B cell (primary cell): Measurements from ENCODE around the gene MICU1. TPM values are rescaled to one million over a fixed set of nuclear protein-coding genes. Genes with fewer than 3 reads are reported as not detected.

Experiments
- ATAC-seq: fragments of 200-7000 bp; cut with Tn5 transposase; one replicate; pipeline ENCODE4 v1.10.0; 2021; ENCODE audit warnings: low read depth, mild to moderate bottlenecking, moderate number of reproducible peaks, moderate library complexity
- CTCF ChIA-PET: fragments of 350-600 bp; sonication (Branson Sonifier 250); formaldehyde crosslinking; loops from one replicate; lab custom pipeline; 2021; ENCODE audit warnings: antibody characterized with exemption, inconsistent platforms; lab: Charles Lee
- POLR2A ChIA-PET: fragments of 350-600 bp; sonication (Branson Sonifier 250); formaldehyde crosslinking; loops from one replicate; lab custom pipeline; 2021; ENCODE audit warnings: antibody characterized with exemption; lab: Charles Lee
- DNase-seq: peaks from one replicate; pipeline ENCODE4 v3.0.0; 2013
- H2AFZ ChIP-seq: 2 replicates; pipeline ENCODE4 v1.6.1; 2012; ENCODE audit warnings: mild to moderate bottlenecking, low read depth, low read length; ENCODE audit not compliant: insufficient read depth, poor library complexity, severe bottlenecking
- H3K27ac ChIP-seq, 2 donors: 1 replicate in 1 of 2; 2 replicates in 1 of 2; pipeline ENCODE4 v1.5.1; 2012 to 2013; ENCODE audit warnings: low read length in 2 of 2, mild to moderate bottlenecking in 2 of 2, moderate library complexity in 1 of 2
- H3K27me3 ChIP-seq, 4 experiments: fragments of 200-600 bp in 1 of 4; sonication (generic) in 1 of 4; replicated peaks in 1 of 4; 1 replicate in 2 of 4; 2 replicates in 2 of 4; pipeline versions ENCODE4 v1.6.1 to v1.7.0; 2013 to 2016; ENCODE audit warnings: low read length in 3 of 4, mild to moderate bottlenecking in 2 of 4, mixed read lengths in 1 of 4, moderate library complexity in 1 of 4; ENCODE audit not compliant: insufficient read depth in 4 of 4, control insufficient read depth in 3 of 4; ENCODE audit errors: control extremely low read depth in 1 of 4
- H3K36me3 ChIP-seq, 2 experiments: replicated peaks in 1 of 2; 1 replicate in 1 of 2; 2 replicates in 1 of 2; pipeline versions ENCODE4 v1.6.1 to v1.7.1; 2013; ENCODE audit warnings: low read length in 1 of 2; ENCODE audit not compliant: insufficient read depth in 2 of 2, control insufficient read depth in 1 of 2; ENCODE audit errors: control extremely low read depth in 1 of 2, extremely low read depth in 1 of 2
- H3K4me1 ChIP-seq, 2 donors: fragments of 200-600 bp in 1 of 2; sonication (generic) in 1 of 2; 1 replicate in 1 of 2; 2 replicates in 1 of 2; pipeline versions ENCODE4 v1.5.1 to v1.6.1; 2013 to 2017; ENCODE audit warnings: low read length in 2 of 2; ENCODE audit not compliant: control insufficient read depth in 2 of 2, insufficient read depth in 2 of 2
- H3K4me2 ChIP-seq: replicated peaks from 2 replicates; pipeline ENCODE3; 2012; ENCODE audit warnings: mild to moderate bottlenecking, low read depth, low read length; ENCODE audit not compliant: poor library complexity, severe bottlenecking
- H3K4me3 ChIP-seq, 5 experiments: fragments of 200-600 bp in 1 of 5; sonication (generic) in 1 of 5; 1 replicate in 3 of 5; 2 replicates in 2 of 5; pipeline versions ENCODE4 v1.5.1 to v1.7.0; 2011 to 2016; ENCODE audit warnings: low read length in 4 of 5, mild to moderate bottlenecking in 4 of 5, low read depth in 2 of 5, control low read depth in 1 of 5, moderate library complexity in 1 of 5; ENCODE audit not compliant: insufficient read depth in 1 of 5; ENCODE audit errors: control extremely low read depth in 1 of 5, extremely low read depth in 1 of 5
- H3K79me2 ChIP-seq: fragments of 200-600 bp; sonication (generic); one replicate; pipeline ENCODE4 v1.6.0; 2016; ENCODE audit warnings: low read length; ENCODE audit not compliant: control insufficient read depth, insufficient read depth
- H3K9ac ChIP-seq: fragments of 200-600 bp; sonication (generic); 2 replicates; pipeline ENCODE4 v1.6.1; 2017; ENCODE audit warnings: mild to moderate bottlenecking, low read length, moderate library complexity
- H3K9me3 ChIP-seq, 3 donors: one replicate each; pipeline versions ENCODE4 v1.6.1 to v1.7.1; 2013; ENCODE audit warnings: low read length in 2 of 3; ENCODE audit not compliant: control insufficient read depth in 2 of 3, insufficient read depth in 1 of 3; ENCODE audit errors: control extremely low read depth in 1 of 3
- H4K20me1 ChIP-seq: 2 replicates; pipeline ENCODE4 v1.6.0; 2012; ENCODE audit warnings: mild to moderate bottlenecking, low read length; ENCODE audit not compliant: insufficient read depth, control insufficient read depth, poor library complexity, severe bottlenecking
- H3K27ac Mint-ChIP-seq: one replicate; pipeline ENCODE4 v1.8.0; 2021; ENCODE audit warnings: mixed read lengths
- H3K27me3 Mint-ChIP-seq: one replicate; pipeline ENCODE4 v1.8.0; 2021; ENCODE audit warnings: mixed read lengths
- H3K4me1 Mint-ChIP-seq: one replicate; pipeline ENCODE4 v1.8.0; 2021; ENCODE audit warnings: mixed read lengths
- H3K4me3 Mint-ChIP-seq: one replicate; pipeline ENCODE4 v1.8.0; 2021; ENCODE audit warnings: mixed read lengths
- H3K9me3 Mint-ChIP-seq: one replicate; pipeline ENCODE4 v1.8.0; 2022; ENCODE audit warnings: mixed read lengths; ENCODE audit not compliant: insufficient read depth
- CTCF ChIP-seq: fragments of 200-600 bp; IDR thresholded peaks from one replicate; pipeline ENCODE4 v1.8.0; 2022; ENCODE audit warnings: antibody characterized with exemption, mild to moderate bottlenecking
- EZH2 ChIP-seq: IDR thresholded peaks from 2 replicates; pipeline ENCODE4 v1.6.1; 2012; ENCODE audit warnings: borderline replicate concordance, low read depth, mild to moderate bottlenecking, moderate library complexity, low read length; ENCODE audit not compliant: insufficient read depth, poor library complexity, severe bottlenecking
- WGBS: methylation state at CpG from one replicate; pipeline ENCODE4 v1.1.5; 2013; ENCODE audit warnings: missing lambda C conversion rate; ENCODE audit not compliant: insufficient coverage; 5-methylcytosine and 5-hydroxymethylcytosine counted together
- intact Hi-C: fragments of 100-400 bp; cut with micrococcal nuclease; formaldehyde crosslinking; loops from one replicate; pipeline ENCODE4 v1.10.0; 2022
- polyA plus RNA-seq: library from polyadenylated mRNA; depleted of rRNA; stranded (reverse); fragments of >200 nt; gene quantifications from 2 replicates; pipeline ENCODE4 v1.2.3, GENCODE V29; 2012
- small RNA-seq: library from RNA; depleted of rRNA; stranded (forward); fragments of <200 nt; gene quantifications from one replicate; pipeline ENCODE3, GENCODE V24; 2012; ENCODE audit warnings: low replicate concordance, low read depth; ENCODE audit not compliant: insufficient read length
- total RNA-seq, 2 donors: library from RNA; stranded (reverse); fragments of 120-200 nt in 1 of 2; gene quantifications; 1 replicate in 1 of 2; 2 replicates in 1 of 2; pipeline versions ENCODE4 v1.2.3 to v1.2.4, GENCODE V29; 2013 to 2022

MICU1 gene
- total and polyA plus RNA-seq, 2 donors (not counting 1 experiment from before 2014, with no cell fraction given) = 12.0 to 34.7 TPM

GRCh38 chr10:72318418-72319262 lies 307.2 kb downstream of the MICU1 start:
- peak overlapping the region; percentile 95 for H3K4me2 ChIP-seq
- peak overlapping the region; percentile 73 for H3K9ac ChIP-seq

More at GRCh38 chr10:72318418-72319262, 307.2 kb downstream of the MICU1 start:
- H3K36me3 ChIP-seq = no peaks in the 10 kb centered on the region
- peaks cover 4% of the 10 kb centered on the region for H3K79me2 ChIP-seq
- H3K27me3 ChIP-seq = no peaks in the 10 kb centered on the region
- DNase-seq = peak; percentile 38
- TF ChIP-seq EZH2 = no peak
- TF ChIP-seq CTCF = no peak
- H4K20me1 ChIP-seq = no peaks in the 10 kb centered on the region
- H3K4me1 Mint-ChIP-seq = peaks cover 70% of the 10 kb centered on the region
- ChIA-PET CTCF (interaction anchor here (1.2 to 6.8 kb wide), 7 partner anchors 9 to 96 kb away, joined by 3 to 128 read pairs (median 13); partner anchors contain the start of gene DDIT4), POLR2A (interaction anchor here (0.5 to 6.6 kb wide), 18 partner anchors 8 to 849 kb away, joined by 3 to 140 read pairs (median 4); partner anchors contain the start of genes ANAPC16, ASCC1, DDIT4 and ECD)
- peak overlapping the region; percentile 58 for H3K4me3 Mint-ChIP-seq
- no peaks in the 10 kb centered on the region for H3K27me3 Mint-ChIP-seq
- 69% methylated on average over 9 of the region's 10 CpGs for WGBS
- peak overlapping the region; percentile 90 to 95 for H3K27ac ChIP-seq
- peak overlapping the region; percentile 79 for H2AFZ ChIP-seq
- H3K27ac Mint-ChIP-seq = peak overlapping the region; percentile 99
- intact Hi-C loops = no loop called here
- H3K9me3 ChIP-seq = no peaks in the 10 kb centered on the region
- H3K4me1 ChIP-seq = peaks cover 72 to 82% of the 10 kb centered on the region in 2 donors
- H3K9me3 Mint-ChIP-seq = no peaks in the 10 kb centered on the region
- ATAC-seq = no peak
- peak overlapping the region in 4 of 5 experiments; percentile 44 to 68 (median 58) for H3K4me3 ChIP-seq

Small RNA genes lying within 50 kb of the gene (small RNA-seq; reads per million reads assigned to genes)
- gene AL513185.2 (not detected), gene HMGN2P34 (not detected), gene RF00019 (not detected), gene RN7SL840P (not detected), gene RNU6-805P (not detected)

Other genes starting within 250 kb of the MICU1 start
- gene MCU, start 66.1 kb upstream of the MICU1 start, total RNA-seq = 17.6 and 21.1 TPM in 2 replicates
- gene MCU, start 66.1 kb upstream of the MICU1 start, polyA plus RNA-seq = 10.1 and 11.7 TPM in 2 replicates